Neural cell (in vitro differentiated cells): ENCODE results near the gene SLC9A5.

Experiments
- CTCF ChIP-seq: fragments of 450-650 bp; IDR thresholded peaks from 2 replicates; pipeline ENCODE4 v1.5.1; 2014; ENCODE audit warnings: antibody characterized with exemption, mild to moderate bottlenecking, moderate library complexity; ENCODE audit not compliant: poor library complexity, severe bottlenecking
- EP300 ChIP-seq: fragments of 450-650 bp; conservative IDR thresholded peaks from 2 replicates; pipeline ENCODE4 v1.6.1; 2014; ENCODE audit warnings: antibody characterized with exemption, mild to moderate bottlenecking, moderate library complexity; ENCODE audit not compliant: poor library complexity, severe bottlenecking
- POLR2AphosphoS5 ChIP-seq: IDR thresholded peaks from 2 replicates; pipeline ENCODE4 v1.6.1; 2012
- TAF1 ChIP-seq: IDR thresholded peaks from 2 replicates; pipeline ENCODE4 v1.6.1; 2012; ENCODE audit warnings: low read depth

DNA sequence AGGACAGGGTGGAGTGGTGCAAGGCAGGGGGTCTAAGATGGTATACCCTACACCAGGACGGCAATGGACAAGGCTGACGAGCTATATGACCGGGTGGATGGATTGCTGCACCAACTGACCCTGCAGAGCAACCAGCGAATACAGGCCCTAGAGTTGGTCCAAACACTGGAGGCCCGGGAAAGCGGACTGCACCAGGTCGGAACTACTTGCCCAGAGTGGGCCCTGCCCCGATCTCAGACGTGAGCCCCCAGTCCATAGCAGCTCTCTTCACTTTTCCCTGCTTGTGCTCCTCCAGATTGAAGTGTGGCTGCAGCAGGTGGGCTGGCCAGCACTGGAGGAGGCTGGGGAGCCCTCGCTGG is 33.6 kb downstream of the SLC9A5 start:
- TF ChIP-seq TAF1 (no peak), POLR2AphosphoS5 (no peak), CTCF (no peak), EP300 (no peak)
